Psoas muscle (tissue), 8 donors: ENCODE results near the gene OLFM4. TPM values are rescaled to one million over a fixed set of nuclear protein-coding genes. Genes with fewer than 3 reads are reported as not detected.

Experiments used
- ATAC-seq, 4 donors: fragments of 200-7000 bp; cut with Tn5 transposase; one replicate each; pipeline ENCODE4 v1.9.1; 2020; ENCODE audit warnings: moderate library complexity in 3 of 4, mild to moderate bottlenecking in 2 of 4
- DNase-seq, 2 donors: peaks; one replicate each; pipeline ENCODE4 v3.0.0-alpha.2; 2020
- H3K27ac ChIP-seq: fragments of 200-600 bp; one replicate; pipeline ENCODE4 v1.8.0; 2022
- H3K27me3 ChIP-seq, 3 donors: fragments of 200-600 bp in 1 of 3; one replicate each; pipeline versions ENCODE4 v1.6.1 to v1.8.0; 2013 to 2022; ENCODE audit warnings: low read length in 2 of 3, mild to moderate bottlenecking in 2 of 3, moderate library complexity in 1 of 3; ENCODE audit not compliant: insufficient read depth in 3 of 3
- H3K36me3 ChIP-seq, 2 donors: fragments of 200-600 bp in 1 of 2; one replicate each; pipeline versions ENCODE4 v1.6.1 to v1.8.0; 2013 to 2022; ENCODE audit warnings: low read depth in 1 of 2, mild to moderate bottlenecking in 1 of 2, moderate library complexity in 1 of 2; ENCODE audit not compliant: insufficient read depth in 1 of 2
- H3K4me1 ChIP-seq: fragments of 200-600 bp; one replicate; pipeline ENCODE4 v1.8.0; 2022
- H3K4me3 ChIP-seq: fragments of 200-600 bp; one replicate; pipeline ENCODE4 v1.8.0; 2022; ENCODE audit warnings: mild to moderate bottlenecking
- H3K9me3 ChIP-seq: fragments of 200-600 bp; one replicate; pipeline ENCODE4 v1.8.0; 2022
- WGBS, 3 donors: extraction: QIAGEN DNeasy Blood & Tissue Kit; methylation state at CpG; one replicate each; pipeline versions ENCODE4 v1.1.6 to v1.1.7; 2013; 5-methylcytosine and 5-hydroxymethylcytosine counted together
- intact Hi-C, 2 donors: fragments of 100-400 bp; cut with DNase I; formaldehyde crosslinking; loops; one replicate each; pipeline versions ENCODE4 v1.11.0 to v1.14.2; 2022
- polyA plus RNA-seq, 3 donors: library from polyadenylated mRNA; stranded (reverse); fragments of 200-250 nt; gene quantifications; one replicate each; pipeline ENCODE4 v1.2.3, GENCODE V29; 2013
- total RNA-seq, 4 donors: library from RNA; stranded (reverse); fragmentation: NEBNext Ultra II Directional in 2 of 4; extraction: Animal tissue kit (Norgen Biotek cat#: 25700) in 2 of 4; gene quantifications; one replicate each; pipeline versions ENCODE4 v1.2.1 to v1.2.4, GENCODE V29; 2021 to 2023
- TF ChIP-seq, protein P1 (sequence below): fragments of 200-600 bp; IDR thresholded peaks from one replicate; pipeline ENCODE4 v1.8.0; 2022; ENCODE audit warnings: antibody characterized with exemption
- donor health status: healthy with polysubstance abuse.
- donor health status: DM: no; HTN: no; CAD: no; lungs with moderate emphysema.
- donor health status: Bipolar disorder and iron deficiency.
- donor health status: healthy.
- donor health status: DM: yes; HTN: yes; CAD: no.
- donor health status: DM: no; HTN: no; CAD: no.
- donor health status: DM: no; HTN: no; CAD: no.
- donor health status: DM: yes; HTN: yes; CAD: no.

OLFM4 gene
- total and polyA plus RNA-seq, 7 donors, result 0.10 to 0.76 (median 0.29) TPM

DNA sequence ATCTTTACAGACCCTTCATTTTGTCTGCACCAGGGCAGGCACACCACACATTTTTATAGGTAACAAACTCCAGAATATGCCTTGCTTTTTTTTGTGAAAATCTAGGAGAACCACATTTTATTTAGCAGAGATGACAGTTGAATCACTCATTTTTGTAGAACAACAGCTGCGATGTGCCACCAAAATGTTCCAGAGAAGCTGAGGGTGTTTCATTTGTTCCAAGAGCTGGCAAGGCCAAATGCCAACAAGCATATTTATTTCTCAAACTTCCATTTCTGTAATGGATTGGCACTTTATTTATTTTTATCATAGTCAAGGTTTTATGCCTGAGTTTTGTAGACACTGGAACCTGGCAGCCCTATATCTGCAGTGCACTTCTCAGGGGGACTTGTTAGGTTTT lies 10.4 kb downstream of the OLFM4 start:
- ATAC-seq (no peak), DNase-seq (no peak)
- no peak overlapping the region for H3K27ac ChIP-seq
- TF ChIP-seq, protein P1, sequence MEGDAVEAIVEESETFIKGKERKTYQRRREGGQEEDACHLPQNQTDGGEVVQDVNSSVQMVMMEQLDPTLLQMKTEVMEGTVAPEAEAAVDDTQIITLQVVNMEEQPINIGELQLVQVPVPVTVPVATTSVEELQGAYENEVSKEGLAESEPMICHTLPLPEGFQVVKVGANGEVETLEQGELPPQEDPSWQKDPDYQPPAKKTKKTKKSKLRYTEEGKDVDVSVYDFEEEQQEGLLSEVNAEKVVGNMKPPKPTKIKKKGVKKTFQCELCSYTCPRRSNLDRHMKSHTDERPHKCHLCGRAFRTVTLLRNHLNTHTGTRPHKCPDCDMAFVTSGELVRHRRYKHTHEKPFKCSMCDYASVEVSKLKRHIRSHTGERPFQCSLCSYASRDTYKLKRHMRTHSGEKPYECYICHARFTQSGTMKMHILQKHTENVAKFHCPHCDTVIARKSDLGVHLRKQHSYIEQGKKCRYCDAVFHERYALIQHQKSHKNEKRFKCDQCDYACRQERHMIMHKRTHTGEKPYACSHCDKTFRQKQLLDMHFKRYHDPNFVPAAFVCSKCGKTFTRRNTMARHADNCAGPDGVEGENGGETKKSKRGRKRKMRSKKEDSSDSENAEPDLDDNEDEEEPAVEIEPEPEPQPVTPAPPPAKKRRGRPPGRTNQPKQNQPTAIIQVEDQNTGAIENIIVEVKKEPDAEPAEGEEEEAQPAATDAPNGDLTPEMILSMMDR, result no peak
- H3K4me1 ChIP-seq, result no peaks in the 10 kb centered on the region
- no peaks in the 10 kb centered on the region for H3K36me3 ChIP-seq
- no peaks in the 10 kb centered on the region for H3K27me3 ChIP-seq
- no peaks in the 10 kb centered on the region for H3K9me3 ChIP-seq
- intact Hi-C loops, result no loop called here
- WGBS, 3 donors, result 27 to 43% (median 32%) methylated on average over 1 of the region's 1 CpG
- H3K4me3 ChIP-seq, result no peak overlapping the region

DNA sequence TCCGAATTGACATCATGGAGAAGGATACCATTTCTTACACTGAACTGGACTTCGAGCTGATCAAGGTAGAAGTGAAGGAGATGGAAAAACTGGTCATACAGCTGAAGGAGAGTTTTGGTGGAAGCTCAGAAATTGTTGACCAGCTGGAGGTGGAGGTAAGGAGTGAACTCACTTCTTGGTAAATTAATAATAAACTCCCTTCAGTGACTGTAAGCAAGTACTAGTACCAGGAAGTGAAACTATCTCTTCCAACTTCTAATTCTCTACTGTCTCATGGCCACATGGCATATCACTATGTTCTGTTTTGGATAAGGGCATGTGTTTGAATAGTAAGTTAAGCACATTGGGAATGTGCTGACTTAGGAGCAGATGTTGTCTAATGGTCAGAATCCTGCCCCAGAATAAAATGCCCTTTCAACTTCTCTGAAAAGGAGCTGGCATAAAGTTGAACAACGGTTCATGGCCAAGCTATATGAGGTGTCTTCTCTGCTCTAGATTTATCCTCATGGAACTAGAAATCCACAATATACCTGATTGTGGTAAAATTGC lies 13.4 kb downstream of the OLFM4 start:
- WGBS, 3 donors, result 58 to 70% (median 70%) methylated on average over 3 of the region's 3 CpGs
- H3K27me3 ChIP-seq, result no peaks in the 10 kb centered on the region
- ATAC-seq (no peak), DNase-seq (no peak)
- no peaks in the 10 kb centered on the region for H3K36me3 ChIP-seq
- TF ChIP-seq, protein P1, result no peak
- no peak overlapping the region for H3K27ac ChIP-seq
- no peak overlapping the region for H3K4me3 ChIP-seq
- no peaks in the 10 kb centered on the region for H3K4me1 ChIP-seq
- no peaks in the 10 kb centered on the region for H3K9me3 ChIP-seq
- intact Hi-C loops, result no loop called here

DNA sequence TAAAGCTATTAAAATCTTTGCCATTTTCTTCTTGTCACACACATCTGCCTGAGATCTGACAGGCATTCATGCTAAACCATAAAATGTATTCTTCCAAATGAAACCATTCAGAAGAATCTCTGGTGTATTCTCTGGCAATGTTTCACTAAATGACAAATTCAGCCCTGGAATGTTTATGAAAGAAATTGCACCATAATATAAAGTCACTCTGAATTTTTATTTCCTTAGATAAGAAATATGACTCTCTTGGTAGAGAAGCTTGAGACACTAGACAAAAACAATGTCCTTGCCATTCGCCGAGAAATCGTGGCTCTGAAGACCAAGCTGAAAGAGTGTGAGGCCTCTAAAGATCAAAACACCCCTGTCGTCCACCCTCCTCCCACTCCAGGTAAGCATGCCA lies 14.3 kb downstream of the OLFM4 start:
- DNase-seq (no peak), ATAC-seq (no peak)
- Histone ChIP-seq H3K36me3 (no peaks in the 10 kb centered on the region), H3K4me3 (no peak overlapping the region), H3K27me3 (peaks cover 0 to 2% (median 0%) of the 10 kb centered on the region in 3 donors), H3K9me3 (no peaks in the 10 kb centered on the region), H3K27ac (no peak overlapping the region), H3K4me1 (no peaks in the 10 kb centered on the region)
- WGBS, 3 donors, result 41 to 45% (median 44%) methylated on average over 4 of the region's 4 CpGs
- intact Hi-C loops, result no loop called here
- TF ChIP-seq, protein P1, result no peak

GRCh38 chr13:53043398-53043797 lies 14.8 kb downstream of the OLFM4 start:
- intact Hi-C loops, result no loop called here

More at GRCh38 chr13:53043398-53043797, 14.8 kb downstream of the OLFM4 start:
- TF ChIP-seq, protein P1, result no peak
- Histone ChIP-seq H3K27me3 (peaks cover 0 to 2% (median 0%) of the 10 kb centered on the region in 3 donors), H3K36me3 (no peaks in the 10 kb centered on the region), H3K9me3 (no peaks in the 10 kb centered on the region), H3K4me3 (peak overlapping the region; percentile 25), H3K4me1 (no peaks in the 10 kb centered on the region), H3K27ac (no peak overlapping the region)
- ATAC-seq (no peak), DNase-seq (no peak)
- 47 to 72% (median 70%) methylated on average over 2 of the region's 2 CpGs for WGBS, 3 donors
